Neural progenitor cell (in vitro differentiated cells): ENCODE data around the gene TMPRSS4. TPM values are rescaled to one million over a fixed set of nuclear protein-coding genes. Genes with fewer than 3 reads are reported as not detected.

Experiments used
- DNase-seq: peaks from one replicate; pipeline ENCODE4 v3.0.0-alpha.2; 2016; ENCODE audit warnings: low spot score
- H2AFZ ChIP-seq: fragments of 200-600 bp; sonication (generic); replicated peaks from 2 replicates; pipeline ENCODE4 v1.6.1; 2016; ENCODE audit warnings: antibody characterized with exemption
- H3F3A ChIP-seq: fragments of 200-600 bp; sonication (generic); 2 replicates; pipeline ENCODE4 v1.6.1; 2016; ENCODE audit warnings: antibody characterized with exemption, low read depth
- H3K27ac ChIP-seq: fragments of 200-600 bp; sonication (generic); 2 replicates; pipeline ENCODE4 v1.5.1; 2016; ENCODE audit warnings: mild to moderate bottlenecking
- H3K27me3 ChIP-seq: fragments of 200-600 bp; sonication (generic); 2 replicates; pipeline ENCODE4 v1.6.1; 2016; ENCODE audit warnings: mild to moderate bottlenecking, moderate library complexity
- H3K36me3 ChIP-seq: fragments of 200-600 bp; sonication (generic); 2 replicates; pipeline ENCODE4 v1.5.1; 2016
- H3K4me1 ChIP-seq: fragments of 200-600 bp; sonication (generic); 2 replicates; pipeline ENCODE4 v1.6.1; 2016; ENCODE audit warnings: mixed run types
- H3K4me2 ChIP-seq: fragments of 200-600 bp; sonication (generic); 2 replicates; pipeline ENCODE4 v1.6.1; 2016
- H3K4me3 ChIP-seq: fragments of 200-600 bp; sonication (generic); 2 replicates; pipeline ENCODE4 v1.5.1; 2016
- H3K79me2 ChIP-seq: fragments of 200-600 bp; sonication (generic); 2 replicates; pipeline ENCODE4 v1.6.1; 2016; ENCODE audit warnings: low read depth
- H3K9ac ChIP-seq: fragments of 200-600 bp; sonication (generic); 2 replicates; pipeline ENCODE4 v1.6.1; 2016
- H3K9me3 ChIP-seq: fragments of 200-600 bp; sonication (generic); 2 replicates; pipeline ENCODE4 v1.5.1; 2016; ENCODE audit warnings: low read depth
- H4K20me1 ChIP-seq: fragments of 200-600 bp; sonication (generic); 2 replicates; pipeline ENCODE4 v1.6.1; 2016; ENCODE audit warnings: low read depth
- H3K27ac Mint-ChIP-seq: 3 replicates; pipeline ENCODE4 v1.8.0; 2021; ENCODE audit warnings: mixed read lengths
- H3K27me3 Mint-ChIP-seq: 2 replicates; pipeline ENCODE4 v1.8.0; 2022; ENCODE audit warnings: low read depth, mild to moderate bottlenecking, inconsistent platforms, moderate library complexity, mixed read lengths; ENCODE audit not compliant: insufficient read depth
- H3K36me3 Mint-ChIP-seq: 3 replicates; pipeline ENCODE4 v1.8.0; 2021; ENCODE audit warnings: mixed read lengths
- H3K4me1 Mint-ChIP-seq: 3 replicates; pipeline ENCODE4 v1.8.0; 2021; ENCODE audit warnings: mixed read lengths
- H3K4me3 Mint-ChIP-seq: 3 replicates; pipeline ENCODE4 v1.8.0; 2021; ENCODE audit warnings: mild to moderate bottlenecking, moderate library complexity, mixed read lengths
- H3K9me3 Mint-ChIP-seq: 3 replicates; pipeline ENCODE4 v1.8.0; 2020; ENCODE audit warnings: mixed read lengths
- EZH2 ChIP-seq: fragments of 200-600 bp; sonication (generic); IDR thresholded peaks from 2 replicates; pipeline ENCODE4 v1.6.1; 2017; ENCODE audit warnings: antibody characterized with exemption, mild to moderate bottlenecking, moderate library complexity
- EZH2phosphoT487 ChIP-seq: fragments of 200-600 bp; sonication (generic); IDR thresholded peaks from 2 replicates; pipeline ENCODE4 v1.6.1; 2017; ENCODE audit warnings: antibody characterized with exemption
- total RNA-seq: library from RNA; depleted of rRNA; stranded (reverse); fragments of >200 nt; gene quantifications from 2 replicates; pipeline ENCODE4 v1.2.3, GENCODE V29; 2015; ENCODE audit warnings: low replicate concordance
- TF ChIP-seq, protein P1 (sequence below): fragments of 200-600 bp; sonication (generic); IDR thresholded peaks from 2 replicates; pipeline ENCODE4 v1.5.1; 2017; ENCODE audit warnings: antibody characterized with exemption, mild to moderate bottlenecking

Gene TMPRSS4
- total RNA-seq, 1 donor from 2014 or later, result not detected

DNA sequence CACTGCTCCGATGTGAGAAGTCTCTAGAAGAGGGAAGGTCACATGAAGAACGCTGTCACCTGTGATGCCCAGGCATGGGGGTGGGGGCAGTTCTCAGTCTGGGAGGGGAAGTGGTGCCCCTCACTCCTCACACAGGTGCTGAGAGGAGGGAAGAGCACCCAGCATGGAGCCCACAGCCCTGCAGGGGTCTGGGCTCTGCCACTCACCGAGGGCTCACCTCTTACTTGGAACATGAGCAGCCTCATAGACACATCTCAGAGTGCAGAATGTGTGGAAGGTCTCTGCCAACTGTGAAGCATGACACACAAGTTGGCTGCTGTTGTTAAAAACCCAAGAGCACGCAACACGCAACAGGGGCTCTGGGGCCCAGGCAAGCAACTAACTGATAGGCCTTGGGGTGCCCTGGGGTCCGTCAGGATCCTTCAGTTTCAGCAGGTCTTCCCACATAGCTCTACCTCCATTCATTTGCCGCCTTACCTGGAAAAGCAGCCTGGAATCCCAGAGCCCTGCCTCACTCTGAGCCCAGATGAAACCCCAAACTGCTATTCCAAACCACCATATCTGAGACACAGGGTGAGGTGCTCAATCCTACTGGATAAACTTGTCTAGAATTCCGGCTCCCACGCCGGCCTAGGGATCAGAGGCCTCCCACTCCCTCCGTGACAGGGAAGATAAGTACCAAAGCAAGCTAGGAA is 17.5 kb upstream of the TMPRSS4 start:
- no peak overlapping the region for H3K27ac ChIP-seq
- H3F3A ChIP-seq, result no peaks in the 10 kb centered on the region
- no peaks in the 10 kb centered on the region for H3K79me2 ChIP-seq
- Mint-ChIP-seq H3K9me3 (no peaks in the 10 kb centered on the region), H3K4me1 (no peaks in the 10 kb centered on the region), H3K36me3 (no peaks in the 10 kb centered on the region), H3K27me3 (peaks cover 12% of the 10 kb centered on the region), H3K4me3 (no peak overlapping the region), H3K27ac (no peak overlapping the region)
- TF ChIP-seq EZH2phosphoT487 (no peak), EZH2 (no peak)
- TF ChIP-seq, protein P1, sequence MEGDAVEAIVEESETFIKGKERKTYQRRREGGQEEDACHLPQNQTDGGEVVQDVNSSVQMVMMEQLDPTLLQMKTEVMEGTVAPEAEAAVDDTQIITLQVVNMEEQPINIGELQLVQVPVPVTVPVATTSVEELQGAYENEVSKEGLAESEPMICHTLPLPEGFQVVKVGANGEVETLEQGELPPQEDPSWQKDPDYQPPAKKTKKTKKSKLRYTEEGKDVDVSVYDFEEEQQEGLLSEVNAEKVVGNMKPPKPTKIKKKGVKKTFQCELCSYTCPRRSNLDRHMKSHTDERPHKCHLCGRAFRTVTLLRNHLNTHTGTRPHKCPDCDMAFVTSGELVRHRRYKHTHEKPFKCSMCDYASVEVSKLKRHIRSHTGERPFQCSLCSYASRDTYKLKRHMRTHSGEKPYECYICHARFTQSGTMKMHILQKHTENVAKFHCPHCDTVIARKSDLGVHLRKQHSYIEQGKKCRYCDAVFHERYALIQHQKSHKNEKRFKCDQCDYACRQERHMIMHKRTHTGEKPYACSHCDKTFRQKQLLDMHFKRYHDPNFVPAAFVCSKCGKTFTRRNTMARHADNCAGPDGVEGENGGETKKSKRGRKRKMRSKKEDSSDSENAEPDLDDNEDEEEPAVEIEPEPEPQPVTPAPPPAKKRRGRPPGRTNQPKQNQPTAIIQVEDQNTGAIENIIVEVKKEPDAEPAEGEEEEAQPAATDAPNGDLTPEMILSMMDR, result no peak
- peaks cover 6% of the 10 kb centered on the region for H3K4me1 ChIP-seq
- no peaks in the 10 kb centered on the region for H3K27me3 ChIP-seq
- H3K4me3 ChIP-seq, result no peak overlapping the region
- no peak for DNase-seq
- H3K9ac ChIP-seq, result no peak overlapping the region
- H2AFZ ChIP-seq, result no peak overlapping the region
- H4K20me1 ChIP-seq, result no peaks in the 10 kb centered on the region
- no peaks in the 10 kb centered on the region for H3K36me3 ChIP-seq
- no peak overlapping the region for H3K4me2 ChIP-seq
- no peaks in the 10 kb centered on the region for H3K9me3 ChIP-seq

DNA sequence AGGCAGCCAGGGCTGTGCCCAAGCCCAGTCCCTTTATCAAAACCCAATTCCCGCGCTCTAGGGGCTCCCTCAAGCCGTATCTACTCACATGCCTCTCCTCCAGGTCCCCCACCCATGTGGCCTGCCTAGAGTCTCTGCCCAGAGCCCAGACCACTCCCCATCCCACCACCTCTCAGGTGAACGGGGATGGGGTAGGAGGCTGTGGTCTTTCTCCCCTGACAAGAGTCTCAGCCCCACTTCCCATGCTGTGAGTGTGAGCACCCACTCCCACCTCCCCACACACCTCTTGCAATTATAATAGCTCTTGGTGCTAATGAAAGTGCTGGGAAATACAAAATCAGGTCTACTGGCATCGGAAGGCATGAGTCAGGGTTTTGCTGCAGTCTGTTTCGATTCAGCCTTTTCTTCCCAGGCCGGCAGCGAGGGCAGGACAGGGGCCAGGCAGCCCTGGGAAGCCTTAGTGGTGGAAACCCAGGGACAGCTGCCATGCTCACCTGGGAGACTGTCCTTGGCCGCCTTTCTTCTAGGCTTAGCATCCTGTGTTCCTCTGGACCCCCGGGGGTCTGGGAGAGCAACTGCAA is 16.7 kb upstream of the TMPRSS4 start:
- no peaks in the 10 kb centered on the region for H3K9me3 Mint-ChIP-seq
- Histone ChIP-seq H3F3A (no peaks in the 10 kb centered on the region), H3K9me3 (no peaks in the 10 kb centered on the region), H3K4me3 (no peak overlapping the region), H3K4me1 (peaks cover 8% of the 10 kb centered on the region), H3K9ac (no peak overlapping the region), H3K4me2 (no peak overlapping the region), H3K36me3 (no peaks in the 10 kb centered on the region), H2AFZ (no peak overlapping the region), H4K20me1 (no peaks in the 10 kb centered on the region), H3K27ac (no peak overlapping the region), H3K79me2 (no peaks in the 10 kb centered on the region), H3K27me3 (no peaks in the 10 kb centered on the region)
- TF ChIP-seq, protein P1, result no peak
- TF ChIP-seq EZH2phosphoT487 (no peak), EZH2 (no peak)
- no peak overlapping the region for H3K27ac Mint-ChIP-seq
- H3K4me1 Mint-ChIP-seq, result no peaks in the 10 kb centered on the region
- DNase-seq, result no peak
- peaks cover 15% of the 10 kb centered on the region for H3K27me3 Mint-ChIP-seq
- H3K36me3 Mint-ChIP-seq, result no peaks in the 10 kb centered on the region
- no peak overlapping the region for H3K4me3 Mint-ChIP-seq

DNA sequence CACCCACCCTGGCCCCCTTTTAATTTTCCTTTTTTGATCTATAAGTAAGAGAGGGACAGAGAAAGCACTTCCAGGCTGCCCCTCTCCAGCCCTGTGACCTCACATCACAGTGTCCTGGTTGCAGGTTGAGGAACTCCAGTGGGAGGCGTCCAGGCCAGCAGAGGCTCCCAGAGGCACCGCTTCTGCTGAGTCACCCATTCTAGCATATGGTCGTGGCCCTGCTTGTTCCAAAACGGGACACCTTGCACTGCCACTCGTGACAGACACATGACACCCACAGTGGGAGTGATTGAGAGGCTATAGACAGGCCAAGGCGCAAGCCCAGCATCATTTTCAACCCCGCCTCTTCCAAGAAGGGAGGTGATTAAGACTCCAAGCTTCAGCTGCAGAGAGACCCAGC is 16.0 kb upstream of the TMPRSS4 start:
- H3K36me3 Mint-ChIP-seq, result no peaks in the 10 kb centered on the region
- TF ChIP-seq EZH2phosphoT487, result no peak
- TF ChIP-seq, protein P1, result no peak
- no peak for TF ChIP-seq EZH2
- no peak overlapping the region for H3K4me3 Mint-ChIP-seq
- no peak for DNase-seq
- Histone ChIP-seq H3K27ac (no peak overlapping the region), H3K36me3 (no peaks in the 10 kb centered on the region), H3K9ac (no peak overlapping the region), H3K9me3 (no peaks in the 10 kb centered on the region), H4K20me1 (no peaks in the 10 kb centered on the region), H2AFZ (no peak overlapping the region), H3K79me2 (no peaks in the 10 kb centered on the region), H3K4me3 (no peak overlapping the region), H3K4me1 (peaks cover 14% of the 10 kb centered on the region), H3K27me3 (no peaks in the 10 kb centered on the region), H3F3A (no peaks in the 10 kb centered on the region), H3K4me2 (no peak overlapping the region)
- H3K4me1 Mint-ChIP-seq, result no peaks in the 10 kb centered on the region
- H3K27me3 Mint-ChIP-seq, result peaks cover 15% of the 10 kb centered on the region
- H3K9me3 Mint-ChIP-seq, result no peaks in the 10 kb centered on the region
- H3K27ac Mint-ChIP-seq, result no peak overlapping the region
